Measurements from ENCODE around the gene GABPA.

GRCh38 chr21:25721987-25722386 lies 12.8 kb upstream of the GABPA start:
- no peak for TF ChIP-seq POLR2A (IDR thresholded peaks at IDR 0.05)
- no peak for TF ChIP-seq CTCF (IDR thresholded peaks at IDR 0.05)
- no peak for TF ChIP-seq EP300 (IDR thresholded peaks at IDR 0.05)
- no peak for TF ChIP-seq POLR2AphosphoS5 (IDR thresholded peaks at IDR 0.05)
